Putamen (tissue), 1 donor: Measurements from ENCODE around the gene ELL3.

Experiments
- DNase-seq: peaks from one replicate; pipeline ENCODE4 v3.0.0-alpha.2; 2016; ENCODE audit warnings: low spot score

The ELL3 gene

GRCh38 chr15:43723151-43723550, 53.6 kb downstream of the ELL3 start:
- no peak for DNase-seq
